ENCODE measurements around the gene USP49.

Gene USP49

DNA sequence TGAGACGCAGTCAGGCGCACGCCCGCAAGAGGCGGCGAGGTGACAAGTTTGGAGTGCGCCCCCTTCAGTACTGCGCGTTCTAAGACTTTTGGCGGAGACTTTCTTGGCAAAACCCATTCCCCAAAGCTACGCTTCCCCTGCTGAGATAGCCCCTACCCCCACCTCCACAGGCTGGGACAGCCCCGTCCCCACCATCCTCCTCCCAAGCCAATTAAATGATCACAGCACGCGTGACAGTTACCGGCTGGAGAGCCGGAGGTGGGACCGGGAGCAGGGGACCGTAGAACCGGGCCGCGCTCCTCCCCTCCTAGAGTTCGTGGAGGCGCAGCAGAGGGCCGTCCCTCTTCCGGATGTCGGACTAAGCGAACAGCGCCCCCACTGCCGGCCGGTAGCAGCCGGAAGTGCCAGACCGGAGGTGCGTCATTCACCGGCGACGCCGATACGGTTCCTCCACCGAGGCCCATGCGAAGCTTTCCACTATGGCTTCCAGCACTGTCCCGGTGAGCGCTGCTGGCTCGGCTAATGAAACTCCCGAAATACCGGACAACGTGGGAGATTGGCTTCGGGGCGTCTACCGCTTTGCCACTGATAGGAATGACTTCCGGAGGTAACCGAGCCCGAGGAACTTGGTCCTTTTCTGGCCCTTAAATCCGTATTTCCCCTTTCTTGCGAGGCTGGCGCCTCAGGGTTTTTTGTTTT, 107.8 kb downstream of the USP49 start, which contains the start of gene TOMM6:
Gene TOMM6 (plus strand): TSS at position 476 of the 699 bp plus-strand sequence. CDS start 4 bp downstream, at position 480.
- no peaks in the 10 kb centered on the region for H3K79me1 ChIP-seq (ENCODE audit: low read depth, low read length)
- H2AFZ ChIP-seq (ENCODE audit: low read length) = peak within 1 kb of the TSS; percentile 93
- no peak within 1 kb of the TSS for H4K8ac ChIP-seq (ENCODE audit: low read depth, low read length)
- peak within 1 kb of the TSS; percentile 93 for H3K9ac ChIP-seq (ENCODE audit: low read depth, low read length, poor library complexity)
- H3K4ac ChIP-seq (ENCODE audit: low read length) = no peak within 1 kb of the TSS
- peak within 1 kb of the TSS; percentile 86 for H3K14ac ChIP-seq (ENCODE audit: low read length)
- peaks cover 2 to 5% of the 10 kb centered on the region in 2 donors for H3K4me1 ChIP-seq (ENCODE audit: control insufficient read depth in 2 of 2, insufficient read depth in 1 of 2, low read depth in 1 of 2, low read length in 2 of 2)
- H3K9me3 ChIP-seq (replicated peaks in 1 of 2; ENCODE audit: control insufficient read depth in 2 of 2, insufficient read depth in 1 of 2, low read depth in 1 of 2, low read length in 2 of 2) = no peaks in the 10 kb centered on the region
- peaks cover 14 to 36% of the 10 kb centered on the region in 2 donors for H3K36me3 ChIP-seq (replicated peaks in 1 of 2; ENCODE audit: control insufficient read depth in 2 of 2, insufficient read depth in 2 of 2, low read length in 2 of 2)
- H3K27me3 ChIP-seq (ENCODE audit: control insufficient read depth in 3 of 3, insufficient read depth in 3 of 3, low read depth in 1 of 3, low read length in 3 of 3) = no peaks in the 10 kb centered on the region
- peak within 1 kb of the TSS; percentile 35 for H4K91ac ChIP-seq (ENCODE audit: low read depth, low read length, poor library complexity)
- H3K18ac ChIP-seq (ENCODE audit: low read length) = peak within 1 kb of the TSS; percentile 97
- WGBS, 2 donors (ENCODE audit: extremely low coverage in 2 of 2, insufficient read length in 2 of 2, insufficient replicate concordance in 1 of 2) = no CpG with 5 or more reads among the region's 55 CpGs
- H2AK5ac ChIP-seq (ENCODE audit: low read depth, low read length) = peak within 1 kb of the TSS; percentile 77
- H3K23ac ChIP-seq (ENCODE audit: low read depth, low read length, poor library complexity) = peak within 1 kb of the TSS; percentile 81
- no peak within 1 kb of the TSS for H2BK15ac ChIP-seq (ENCODE audit: low read length)
- no peak within 1 kb of the TSS for H2BK120ac ChIP-seq (ENCODE audit: low read depth, low read length)
- H3K27ac ChIP-seq (replicated peaks; ENCODE audit: low read length) = peak within 1 kb of the TSS; percentile 66
- peak; percentile 95 for DNase-seq (ENCODE audit: low spot score)
- H3K4me3 ChIP-seq (ENCODE audit: low read length in 2 of 2) = peak within 1 kb of the TSS; percentile 77 to 98
- no peak within 1 kb of the TSS for H2BK12ac ChIP-seq (ENCODE audit: low read length)
- peak within 1 kb of the TSS; percentile 56 for H2BK5ac ChIP-seq (ENCODE audit: low read length)
- H3K4me2 ChIP-seq (ENCODE audit: insufficient read depth, low read length, poor library complexity, severe bottlenecking) = peak within 1 kb of the TSS; percentile 90

DNA sequence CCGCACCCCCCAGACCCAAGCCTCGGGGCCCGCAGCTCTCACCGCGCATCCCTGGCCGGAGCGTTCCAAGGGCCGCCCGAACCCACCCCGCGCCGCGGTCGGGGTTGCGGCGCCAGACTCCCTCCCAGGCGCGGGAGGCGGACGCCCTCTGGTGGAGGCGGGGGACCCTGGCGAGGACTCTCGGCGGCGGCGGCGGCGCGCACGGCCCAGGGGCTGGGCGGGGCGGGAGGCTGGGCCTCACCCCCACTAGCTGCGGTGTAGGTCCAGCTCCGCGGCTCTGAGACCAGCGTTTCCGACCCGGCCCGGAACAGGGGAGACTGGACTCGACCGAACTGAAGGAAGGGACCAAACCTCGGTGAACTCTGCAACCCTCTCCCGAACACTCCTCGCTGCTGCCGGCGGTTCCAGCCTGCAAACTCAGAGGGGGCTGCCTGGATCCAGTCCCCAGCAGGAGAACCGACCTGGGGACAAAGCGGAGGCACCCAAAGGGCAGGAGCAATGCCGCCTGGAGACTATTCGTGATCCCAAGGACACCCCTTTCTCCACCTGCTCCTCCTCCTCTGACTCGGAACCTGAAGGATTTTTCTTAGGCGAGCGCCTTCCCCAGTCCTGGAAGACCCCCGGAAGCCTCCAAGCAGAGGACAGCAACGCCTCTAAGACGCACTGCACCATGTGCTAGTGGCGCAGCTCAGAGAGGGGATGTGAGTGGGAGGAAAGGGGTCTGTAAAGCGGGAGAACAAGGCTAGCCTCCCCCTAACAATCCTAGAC, 108.5 kb downstream of the USP49 start:
- DNase-seq (ENCODE audit: low spot score) = peak; percentile 87
- no peak overlapping the region for H2BK12ac ChIP-seq (ENCODE audit: low read length)
- peak overlapping the region; percentile 86 for H3K14ac ChIP-seq (ENCODE audit: low read length)
- H2AK5ac ChIP-seq (ENCODE audit: low read depth, low read length) = peak overlapping the region; percentile 97
- no peak overlapping the region for H2BK120ac ChIP-seq (ENCODE audit: low read depth, low read length)
- no peak overlapping the region for H3K4ac ChIP-seq (ENCODE audit: low read length)
- peak overlapping the region; percentile 56 for H2BK5ac ChIP-seq (ENCODE audit: low read length)
- peak overlapping the region; percentile 93 for H2AFZ ChIP-seq (ENCODE audit: low read length)
- H3K4me3 ChIP-seq (ENCODE audit: low read length in 2 of 2) = peak overlapping the region; percentile 77 to 98
- H3K27ac ChIP-seq (replicated peaks; ENCODE audit: low read length) = peak overlapping the region; percentile 66
- H3K4me1 ChIP-seq (ENCODE audit: control insufficient read depth in 2 of 2, insufficient read depth in 1 of 2, low read depth in 1 of 2, low read length in 2 of 2) = peaks cover 2 to 5% of the 10 kb centered on the region in 2 donors
- no peaks in the 10 kb centered on the region for H3K79me1 ChIP-seq (ENCODE audit: low read depth, low read length)
- peaks cover 14 to 29% of the 10 kb centered on the region in 2 donors for H3K36me3 ChIP-seq (replicated peaks in 1 of 2; ENCODE audit: control insufficient read depth in 2 of 2, insufficient read depth in 2 of 2, low read length in 2 of 2)
- H4K91ac ChIP-seq (ENCODE audit: low read depth, low read length, poor library complexity) = peak overlapping the region; percentile 35
- peak overlapping the region; percentile 96 for H3K18ac ChIP-seq (ENCODE audit: low read length)
- WGBS, 2 donors (ENCODE audit: extremely low coverage in 2 of 2, insufficient read length in 2 of 2, insufficient replicate concordance in 1 of 2) = no CpG with 5 or more reads among the region's 58 CpGs
- H3K9ac ChIP-seq (ENCODE audit: low read depth, low read length, poor library complexity) = peak overlapping the region; percentile 93
- H3K27me3 ChIP-seq (ENCODE audit: control insufficient read depth in 3 of 3, insufficient read depth in 3 of 3, low read depth in 1 of 3, low read length in 3 of 3) = no peaks in the 10 kb centered on the region
- H3K4me2 ChIP-seq (ENCODE audit: insufficient read depth, low read length, poor library complexity, severe bottlenecking) = peak overlapping the region; percentile 90
- H2BK15ac ChIP-seq (ENCODE audit: low read length) = peak overlapping the region; percentile 94
- peak overlapping the region; percentile 66 for H3K23ac ChIP-seq (ENCODE audit: low read depth, low read length, poor library complexity)
- no peak overlapping the region for H4K8ac ChIP-seq (ENCODE audit: low read depth, low read length)
- H3K9me3 ChIP-seq (replicated peaks in 1 of 2; ENCODE audit: control insufficient read depth in 2 of 2, insufficient read depth in 1 of 2, low read depth in 1 of 2, low read length in 2 of 2) = no peaks in the 10 kb centered on the region

DNA sequence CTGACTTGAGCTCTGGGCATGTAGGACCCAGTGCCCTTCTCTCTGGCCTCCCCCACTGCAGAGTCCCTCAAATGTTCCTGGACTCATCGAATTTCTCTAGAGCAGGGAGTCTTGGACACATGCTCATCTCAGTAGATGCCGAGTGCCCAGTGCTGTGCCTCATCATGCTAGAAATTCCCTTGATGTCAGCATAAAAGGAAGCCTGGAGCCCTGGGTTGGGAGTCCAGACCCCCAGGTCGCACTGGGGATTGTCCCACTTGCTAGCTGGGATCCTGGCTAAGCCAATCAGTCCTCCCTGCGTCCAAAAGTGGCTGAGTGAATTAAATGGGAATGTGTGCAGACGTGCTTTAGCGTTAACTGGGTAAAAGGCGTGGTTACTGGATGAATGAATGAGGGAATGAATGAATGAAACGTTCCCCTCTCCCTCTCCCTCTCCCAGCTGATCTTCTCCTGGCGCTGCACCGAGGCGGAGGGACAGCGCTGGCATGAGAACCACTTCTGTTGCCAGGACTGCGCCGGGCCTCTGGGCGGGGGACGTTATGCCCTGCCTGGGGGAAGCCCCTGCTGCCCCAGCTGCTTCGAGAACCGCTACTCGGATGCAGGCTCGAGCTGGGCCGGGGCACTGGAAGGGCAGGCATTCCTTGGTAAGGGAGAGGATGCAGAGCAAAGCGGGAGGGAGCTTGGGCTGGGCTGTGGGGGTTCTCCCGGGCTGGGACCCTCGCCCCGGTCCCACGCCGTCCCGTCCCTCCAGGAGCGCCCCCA, 109.3 kb downstream of the USP49 start:
- H3K79me1 ChIP-seq (ENCODE audit: low read depth, low read length) = no peaks in the 10 kb centered on the region
- peak overlapping the region; percentile 90 for H3K4me2 ChIP-seq (ENCODE audit: insufficient read depth, low read length, poor library complexity, severe bottlenecking)
- no peaks in the 10 kb centered on the region for H3K9me3 ChIP-seq (replicated peaks in 1 of 2; ENCODE audit: control insufficient read depth in 2 of 2, insufficient read depth in 1 of 2, low read depth in 1 of 2, low read length in 2 of 2)
- peak overlapping the region; percentile 92 for H3K18ac ChIP-seq (ENCODE audit: low read length)
- H2AFZ ChIP-seq (ENCODE audit: low read length) = peak overlapping the region; percentile 93
- peak overlapping the region; percentile 77 to 79 for H3K4me3 ChIP-seq (ENCODE audit: low read length in 2 of 2)
- peak overlapping the region; percentile 97 for H2AK5ac ChIP-seq (ENCODE audit: low read depth, low read length)
- no peak for DNase-seq (ENCODE audit: low spot score)
- H3K4me1 ChIP-seq (ENCODE audit: control insufficient read depth in 2 of 2, insufficient read depth in 1 of 2, low read depth in 1 of 2, low read length in 2 of 2) = peaks cover 6 to 11% of the 10 kb centered on the region in 2 donors
- peak overlapping the region; percentile 6 for H3K4ac ChIP-seq (ENCODE audit: low read length)
- peaks cover 14 to 21% of the 10 kb centered on the region in 2 donors for H3K36me3 ChIP-seq (replicated peaks in 1 of 2; ENCODE audit: control insufficient read depth in 2 of 2, insufficient read depth in 2 of 2, low read length in 2 of 2)
- no peak overlapping the region for H2BK120ac ChIP-seq (ENCODE audit: low read depth, low read length)
- H3K9ac ChIP-seq (ENCODE audit: low read depth, low read length, poor library complexity) = peak overlapping the region; percentile 84
- no peak overlapping the region for H3K27ac ChIP-seq (replicated peaks; ENCODE audit: low read length)
- peak overlapping the region; percentile 56 for H2BK5ac ChIP-seq (ENCODE audit: low read length)
- no peaks in the 10 kb centered on the region for H3K27me3 ChIP-seq (ENCODE audit: control insufficient read depth in 3 of 3, insufficient read depth in 3 of 3, low read depth in 1 of 3, low read length in 3 of 3)
- peak overlapping the region; percentile 94 for H2BK15ac ChIP-seq (ENCODE audit: low read length)
- WGBS, 2 donors (ENCODE audit: extremely low coverage in 2 of 2, insufficient read length in 2 of 2, insufficient replicate concordance in 1 of 2) = no CpG with 5 or more reads among the region's 29 CpGs
- H2BK12ac ChIP-seq (ENCODE audit: low read length) = peak overlapping the region; percentile 93
- H4K91ac ChIP-seq (ENCODE audit: low read depth, low read length, poor library complexity) = no peak overlapping the region
- peak overlapping the region; percentile 66 for H3K23ac ChIP-seq (ENCODE audit: low read depth, low read length, poor library complexity)
- H4K8ac ChIP-seq (ENCODE audit: low read depth, low read length) = no peak overlapping the region
- peak overlapping the region; percentile 90 for H3K14ac ChIP-seq (ENCODE audit: low read length)

All from neuronal stem cell (in vitro differentiated cells).